ENCODE data around the gene NBEA.

Gene NBEA, protein sequence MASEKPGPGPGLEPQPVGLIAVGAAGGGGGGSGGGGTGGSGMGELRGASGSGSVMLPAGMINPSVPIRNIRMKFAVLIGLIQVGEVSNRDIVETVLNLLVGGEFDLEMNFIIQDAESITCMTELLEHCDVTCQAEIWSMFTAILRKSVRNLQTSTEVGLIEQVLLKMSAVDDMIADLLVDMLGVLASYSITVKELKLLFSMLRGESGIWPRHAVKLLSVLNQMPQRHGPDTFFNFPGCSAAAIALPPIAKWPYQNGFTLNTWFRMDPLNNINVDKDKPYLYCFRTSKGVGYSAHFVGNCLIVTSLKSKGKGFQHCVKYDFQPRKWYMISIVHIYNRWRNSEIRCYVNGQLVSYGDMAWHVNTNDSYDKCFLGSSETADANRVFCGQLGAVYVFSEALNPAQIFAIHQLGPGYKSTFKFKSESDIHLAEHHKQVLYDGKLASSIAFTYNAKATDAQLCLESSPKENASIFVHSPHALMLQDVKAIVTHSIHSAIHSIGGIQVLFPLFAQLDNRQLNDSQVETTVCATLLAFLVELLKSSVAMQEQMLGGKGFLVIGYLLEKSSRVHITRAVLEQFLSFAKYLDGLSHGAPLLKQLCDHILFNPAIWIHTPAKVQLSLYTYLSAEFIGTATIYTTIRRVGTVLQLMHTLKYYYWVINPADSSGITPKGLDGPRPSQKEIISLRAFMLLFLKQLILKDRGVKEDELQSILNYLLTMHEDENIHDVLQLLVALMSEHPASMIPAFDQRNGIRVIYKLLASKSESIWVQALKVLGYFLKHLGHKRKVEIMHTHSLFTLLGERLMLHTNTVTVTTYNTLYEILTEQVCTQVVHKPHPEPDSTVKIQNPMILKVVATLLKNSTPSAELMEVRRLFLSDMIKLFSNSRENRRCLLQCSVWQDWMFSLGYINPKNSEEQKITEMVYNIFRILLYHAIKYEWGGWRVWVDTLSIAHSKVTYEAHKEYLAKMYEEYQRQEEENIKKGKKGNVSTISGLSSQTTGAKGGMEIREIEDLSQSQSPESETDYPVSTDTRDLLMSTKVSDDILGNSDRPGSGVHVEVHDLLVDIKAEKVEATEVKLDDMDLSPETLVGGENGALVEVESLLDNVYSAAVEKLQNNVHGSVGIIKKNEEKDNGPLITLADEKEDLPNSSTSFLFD (N-terminal part only)

GRCh38 chr13:34941835-34942731 lies at the start of gene NBEA:
TSS of gene NBEA (plus strand) at chr13:34942270. CDS start at chr13:34942821, 551 bp downstream.
- peak within 1 kb of the TSS; percentile 63 for H3K4me3 ChIP-seq (ENCODE audit: control insufficient read depth, low read depth, low read length)
- peak; percentile 11 for DNase-seq (ENCODE audit: low read depth)
- TF ChIP-seq, protein P1, sequence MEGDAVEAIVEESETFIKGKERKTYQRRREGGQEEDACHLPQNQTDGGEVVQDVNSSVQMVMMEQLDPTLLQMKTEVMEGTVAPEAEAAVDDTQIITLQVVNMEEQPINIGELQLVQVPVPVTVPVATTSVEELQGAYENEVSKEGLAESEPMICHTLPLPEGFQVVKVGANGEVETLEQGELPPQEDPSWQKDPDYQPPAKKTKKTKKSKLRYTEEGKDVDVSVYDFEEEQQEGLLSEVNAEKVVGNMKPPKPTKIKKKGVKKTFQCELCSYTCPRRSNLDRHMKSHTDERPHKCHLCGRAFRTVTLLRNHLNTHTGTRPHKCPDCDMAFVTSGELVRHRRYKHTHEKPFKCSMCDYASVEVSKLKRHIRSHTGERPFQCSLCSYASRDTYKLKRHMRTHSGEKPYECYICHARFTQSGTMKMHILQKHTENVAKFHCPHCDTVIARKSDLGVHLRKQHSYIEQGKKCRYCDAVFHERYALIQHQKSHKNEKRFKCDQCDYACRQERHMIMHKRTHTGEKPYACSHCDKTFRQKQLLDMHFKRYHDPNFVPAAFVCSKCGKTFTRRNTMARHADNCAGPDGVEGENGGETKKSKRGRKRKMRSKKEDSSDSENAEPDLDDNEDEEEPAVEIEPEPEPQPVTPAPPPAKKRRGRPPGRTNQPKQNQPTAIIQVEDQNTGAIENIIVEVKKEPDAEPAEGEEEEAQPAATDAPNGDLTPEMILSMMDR (IDR thresholded peaks at IDR 0.05; ENCODE audit: control insufficient read depth, insufficient read depth, low read depth, low read length, missing control alignments): no peak

- no peak overlapping the region for H3K4me3 ChIP-seq (ENCODE audit: control insufficient read depth, low read depth, low read length)
- TF ChIP-seq, protein P1 (IDR thresholded peaks at IDR 0.05; ENCODE audit: control insufficient read depth, insufficient read depth, low read depth, low read length, missing control alignments): no peak
- DNase-seq (ENCODE audit: low read depth): no peak
These were observed 47.3 kb upstream of the NBEA start for GRCh38 chr13:34894756-34895155.

DNA sequence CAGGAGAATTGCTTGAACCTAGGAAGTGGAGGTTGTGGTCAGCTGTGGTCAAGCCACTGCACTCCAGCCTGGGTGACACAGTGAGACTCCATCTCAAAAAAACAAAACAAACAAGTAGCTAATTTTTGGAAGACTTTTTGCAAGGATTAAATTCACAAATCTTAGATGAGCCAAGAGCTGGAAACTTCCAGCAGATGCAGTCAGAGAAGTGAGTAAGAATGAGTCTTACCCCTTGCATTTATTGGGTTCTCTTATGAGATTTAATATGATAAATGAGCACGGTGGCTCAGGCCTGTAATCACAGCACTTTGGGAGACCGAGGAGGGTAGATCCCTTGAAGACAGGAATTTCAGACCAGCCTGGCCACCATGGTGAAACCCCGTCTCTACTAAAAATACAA lies 44.9 kb upstream of the NBEA start:
- no peak overlapping the region for H3K4me3 ChIP-seq (ENCODE audit: control insufficient read depth, low read depth, low read length)
- TF ChIP-seq, protein P1 (IDR thresholded peaks at IDR 0.05; ENCODE audit: control insufficient read depth, insufficient read depth, low read depth, low read length, missing control alignments): no peak
- DNase-seq (ENCODE audit: low read depth): no peak

DNA sequence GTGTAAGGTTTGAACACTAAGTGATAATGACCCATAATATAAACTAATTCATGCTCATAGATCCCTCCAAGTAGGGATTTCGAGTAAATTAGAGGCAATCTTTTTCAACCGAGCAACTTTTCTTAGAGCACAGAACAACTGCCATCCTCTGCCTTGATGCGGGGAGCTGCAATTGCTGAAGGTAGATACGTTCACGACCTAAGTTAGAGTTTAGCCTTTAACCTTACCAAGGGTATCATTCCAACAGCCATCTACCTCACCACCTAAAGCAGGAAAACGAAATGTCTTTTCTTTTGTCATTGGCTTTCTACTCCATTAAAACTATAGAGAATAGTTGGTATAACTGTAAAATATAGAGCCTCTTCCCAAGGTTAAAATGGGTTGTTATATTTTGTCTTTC lies 42.2 kb upstream of the NBEA start:
- no peak overlapping the region for H3K4me3 ChIP-seq (ENCODE audit: control insufficient read depth, low read depth, low read length)
- TF ChIP-seq, protein P1 (IDR thresholded peaks at IDR 0.05; ENCODE audit: control insufficient read depth, insufficient read depth, low read depth, low read length, missing control alignments): no peak
- no peak for DNase-seq (ENCODE audit: low read depth)

- TF ChIP-seq, protein P1 (IDR thresholded peaks at IDR 0.05; ENCODE audit: control insufficient read depth, insufficient read depth, low read depth, low read length, missing control alignments): no peak
- H3K4me3 ChIP-seq (ENCODE audit: control insufficient read depth, low read depth, low read length): no peak overlapping the region
- DNase-seq (ENCODE audit: low read depth): no peak
These were observed 41.8 kb upstream of the NBEA start for GRCh38 chr13:34900288-34900739.

Data from AG09309 (cell line).